Ovary (tissue), 9 donors: ENCODE results near the gene YKT6. TPM values are rescaled to one million over a fixed set of nuclear protein-coding genes. Genes with fewer than 3 reads are reported as not detected.

ENCODE experiments used
- DNase-seq, 5 donors: peaks; one replicate each; pipeline ENCODE4 v3.0.0-alpha.2; 2019 to 2020
- H3K27ac ChIP-seq, 2 donors: fragments of 200-600 bp; one replicate each; pipeline versions ENCODE4 v1.5.1 to v1.8.0; 2019 to 2022
- H3K27me3 ChIP-seq: fragments of 200-600 bp; one replicate; pipeline ENCODE4 v1.8.0; 2022
- H3K36me3 ChIP-seq: fragments of 200-600 bp; sonication (generic); one replicate; pipeline ENCODE4 v1.5.1; 2019
- H3K4me1 ChIP-seq: one replicate; pipeline ENCODE4 v1.8.1; 2013; ENCODE audit warnings: mild to moderate bottlenecking, moderate library complexity; ENCODE audit not compliant: insufficient read depth
- H3K4me3 ChIP-seq: fragments of 200-600 bp; sonication (generic); one replicate; pipeline ENCODE4 v1.5.1; 2017
- H3K9me3 ChIP-seq, 2 donors: fragments of 200-600 bp in 1 of 2; sonication (generic) in 1 of 2; one replicate each; pipeline versions ENCODE4 v1.5.1 to v1.8.1; 2013 to 2019; ENCODE audit warnings: mild to moderate bottlenecking in 1 of 2, moderate library complexity in 1 of 2
- CTCF ChIP-seq, 3 donors: fragments of 450-650 bp in 2 of 3; fragments of 200-600 bp in 1 of 3; IDR thresholded peaks; one replicate each; pipeline versions ENCODE4 v1.5.1 to v1.8.0; 2016 to 2022; ENCODE audit warnings: antibody characterized with exemption in 3 of 3, mild to moderate bottlenecking in 1 of 3
- EP300 ChIP-seq: sonication (generic); formaldehyde crosslinking; IDR thresholded peaks from one replicate; pipeline ENCODE4 v1.6.1; 2017; ENCODE audit warnings: antibody characterized with exemption
- POLR2A ChIP-seq: fragments of 450-650 bp; IDR thresholded peaks from one replicate; pipeline ENCODE4 v1.6.1; 2017; ENCODE audit warnings: antibody characterized with exemption, mild to moderate bottlenecking, moderate library complexity
- WGBS, 3 donors: extraction: QIAGEN DNeasy Blood & Tissue Kit in 1 of 3; methylation state at CpG; one replicate each; pipeline versions ENCODE4 v1.1.5 to v1.1.7; 2013 to 2017; 5-methylcytosine and 5-hydroxymethylcytosine counted together
- intact Hi-C, 4 donors: fragments of 100-400 bp; cut with DNase I; formaldehyde crosslinking; loops; one replicate each; pipeline versions ENCODE4 v1.11.0 to v1.15.1; 2022 to 2023
- polyA plus RNA-seq, 2 donors: library from polyadenylated mRNA; stranded (reverse); fragments of 200-250 nt in 1 of 2; fragments of 350-450 nt in 1 of 2; fragmentation: Illumina TruSeq in 1 of 2; extraction: RNeasy Lipid Tissue Mini Kit (QIAGEN cat#74804) in 1 of 2; gene quantifications; one replicate each; pipeline ENCODE4 v1.2.3, GENCODE V29; 2013 to 2014
- total RNA-seq, 7 donors: library from RNA; depleted of rRNA in 2 of 7; stranded (reverse); fragments of >200 nt in 2 of 7; fragmentation: NEBNext Ultra II Directional in 3 of 7; extraction: Animal tissue kit (Norgen Biotek cat#: 25700) in 3 of 7; gene quantifications; one replicate each; pipeline versions ENCODE4 v1.1.0 to v1.2.4, GENCODE V29; 2016 to 2023
- donor health status: DM: no; HTN: no; CAD: no; lungs with moderate emphysema.
- donor health status: DM: no; HTN: no; CAD: no.
- donor health status: Bipolar disorder and iron deficiency.
- donor health status: DM: yes; HTN: yes; CAD: no.
- donor health status: DM: no; HTN: no; CAD: no.
- donor health status: DM: yes; HTN: yes; CAD: no.

The YKT6 gene
- total and polyA plus RNA-seq, 9 donors, result 22.2 to 68.0 (median 40.5) TPM

GRCh38 chr7:44213877-44214388 is 13.2 kb downstream of the YKT6 start:
- no peak for TF ChIP-seq POLR2A
- no peak for TF ChIP-seq CTCF (IDR thresholded peaks at IDR 0.05)
- no peak for TF ChIP-seq EP300
- no peaks in the 10 kb centered on the region for H3K4me1 ChIP-seq
- no peaks in the 10 kb centered on the region for H3K27me3 ChIP-seq
- no peak overlapping the region for H3K27ac ChIP-seq
- H3K4me3 ChIP-seq, result no peak overlapping the region
- peak in 2 of 5 donors; percentile 3 to 21 for DNase-seq
- WGBS, 3 donors, result 80 to 84% (median 82%) methylated on average over 9 of the region's 9 CpGs
- no peaks in the 10 kb centered on the region for H3K9me3 ChIP-seq
- H3K36me3 ChIP-seq, result no peaks in the 10 kb centered on the region
- intact Hi-C loops, result no loop called here

- Histone ChIP-seq H3K9me3 (no peaks in the 10 kb centered on the region), H3K4me1 (no peaks in the 10 kb centered on the region), H3K27ac (no peak overlapping the region), H3K36me3 (no peaks in the 10 kb centered on the region), H3K27me3 (no peaks in the 10 kb centered on the region), H3K4me3 (no peak overlapping the region)
- peak in 1 of 5 donors; percentile 25 for DNase-seq
- TF ChIP-seq POLR2A (no peak), CTCF (IDR thresholded peaks at IDR 0.05) (no peak), EP300 (no peak)
- intact Hi-C loops, result no loop called here
- WGBS, 3 donors, result 79 to 93% (median 86%) methylated on average over 7 of the region's 7 CpGs
Measured at GRCh38 chr7:44215531-44215930, 14.8 kb downstream of the YKT6 start.

- DNase-seq, result peak in 2 of 5 donors; percentile 4 to 24
- Histone ChIP-seq H3K27me3 (no peaks in the 10 kb centered on the region), H3K9me3 (no peaks in the 10 kb centered on the region), H3K27ac (no peak overlapping the region), H3K4me3 (no peak overlapping the region), H3K4me1 (no peaks in the 10 kb centered on the region), H3K36me3 (no peaks in the 10 kb centered on the region)
- 55 to 70% (median 62%) methylated on average over 8 of the region's 8 CpGs for WGBS, 3 donors
- intact Hi-C loops, result no loop called here
- TF ChIP-seq EP300, result no peak
- TF ChIP-seq POLR2A, result no peak
- no peak for TF ChIP-seq CTCF (IDR thresholded peaks at IDR 0.05)
Measured at GRCh38 chr7:44216019-44216418, 15.2 kb downstream of the YKT6 start.

- Histone ChIP-seq H3K27ac (no peak overlapping the region), H3K4me3 (no peak overlapping the region), H3K27me3 (no peaks in the 10 kb centered on the region), H3K4me1 (no peaks in the 10 kb centered on the region), H3K36me3 (no peaks in the 10 kb centered on the region), H3K9me3 (no peaks in the 10 kb centered on the region)
- no peak for TF ChIP-seq EP300
- TF ChIP-seq CTCF (IDR thresholded peaks at IDR 0.05), result no peak
- TF ChIP-seq POLR2A, result no peak
- intact Hi-C loops, result no loop called here
- 66 to 69% (median 67%) methylated on average over 10 to 13 of the region's 13 CpGs for WGBS, 3 donors
- peak in 2 of 5 donors; percentile 7 to 18 for DNase-seq
Measured at GRCh38 chr7:44216521-44217222, 15.9 kb downstream of the YKT6 start.
